Astrocyte (in vitro differentiated cells and primary cell): Measurements from ENCODE around the gene GMPR2.

Source experiments
- EZH2 ChIP-seq: IDR thresholded peaks from 2 replicates; pipeline ENCODE4 v1.6.1; 2012; ENCODE audit warnings: mild to moderate bottlenecking, low read length, inconsistent platforms; ENCODE audit not compliant: insufficient read depth
- TF ChIP-seq, protein P1 (sequence below): IDR thresholded peaks from 2 replicates; pipeline ENCODE4 v1.5.1; 2011; ENCODE audit warnings: low read depth, mild to moderate bottlenecking, inconsistent platforms, low read length, moderate library complexity; ENCODE audit not compliant: insufficient read depth

DNA sequence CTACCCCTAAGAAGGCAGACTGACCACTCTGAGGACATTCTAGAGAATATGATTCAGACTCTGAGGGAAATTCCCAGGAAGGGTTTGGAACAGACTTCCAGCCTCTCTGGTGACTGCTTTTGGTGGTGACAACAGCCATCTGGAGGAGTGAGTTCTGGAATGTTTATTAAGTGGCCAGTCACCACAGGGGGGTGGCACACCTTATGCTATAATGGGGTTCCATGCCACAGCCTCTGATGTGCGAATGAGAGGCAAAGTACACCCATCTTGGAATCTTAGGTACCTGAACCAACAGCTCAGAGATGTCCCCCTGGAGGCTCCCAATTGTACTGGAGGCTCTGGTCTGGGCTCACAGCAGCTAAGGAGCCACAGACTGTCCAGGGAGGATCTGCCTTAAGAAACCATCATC is 19.2 kb downstream of the GMPR2 start:
- TF ChIP-seq EZH2: no peak
- TF ChIP-seq, protein P1, sequence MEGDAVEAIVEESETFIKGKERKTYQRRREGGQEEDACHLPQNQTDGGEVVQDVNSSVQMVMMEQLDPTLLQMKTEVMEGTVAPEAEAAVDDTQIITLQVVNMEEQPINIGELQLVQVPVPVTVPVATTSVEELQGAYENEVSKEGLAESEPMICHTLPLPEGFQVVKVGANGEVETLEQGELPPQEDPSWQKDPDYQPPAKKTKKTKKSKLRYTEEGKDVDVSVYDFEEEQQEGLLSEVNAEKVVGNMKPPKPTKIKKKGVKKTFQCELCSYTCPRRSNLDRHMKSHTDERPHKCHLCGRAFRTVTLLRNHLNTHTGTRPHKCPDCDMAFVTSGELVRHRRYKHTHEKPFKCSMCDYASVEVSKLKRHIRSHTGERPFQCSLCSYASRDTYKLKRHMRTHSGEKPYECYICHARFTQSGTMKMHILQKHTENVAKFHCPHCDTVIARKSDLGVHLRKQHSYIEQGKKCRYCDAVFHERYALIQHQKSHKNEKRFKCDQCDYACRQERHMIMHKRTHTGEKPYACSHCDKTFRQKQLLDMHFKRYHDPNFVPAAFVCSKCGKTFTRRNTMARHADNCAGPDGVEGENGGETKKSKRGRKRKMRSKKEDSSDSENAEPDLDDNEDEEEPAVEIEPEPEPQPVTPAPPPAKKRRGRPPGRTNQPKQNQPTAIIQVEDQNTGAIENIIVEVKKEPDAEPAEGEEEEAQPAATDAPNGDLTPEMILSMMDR: no peak
